WTC11 (cell line): ENCODE results near the gene SYNGAP1. TPM values are rescaled to one million over a fixed set of nuclear protein-coding genes. Genes with fewer than 3 reads are reported as not detected.
A peak's percentile ranks its signal among the peaks of the same experiment; 100 is the strongest.

Experiments used
- ATAC-seq: fragments of 200-7000 bp; cut with Tn5 transposase; 2 replicates; pipeline ENCODE4 v1.10.0; 2021; ENCODE audit warnings: mild to moderate bottlenecking, moderate library complexity
- CTCF ChIA-PET: fragments of 300-600 bp; sonication (Branson Sonifier 250); formaldehyde crosslinking; loops from one replicate; lab custom pipeline; 2021; ENCODE audit warnings: antibody characterized with exemption; lab: Charles Lee
- POLR2A ChIA-PET: fragments of 350-600 bp; sonication (Branson Sonifier 250); formaldehyde crosslinking; loops from one replicate; lab custom pipeline; 2021; ENCODE audit warnings: antibody characterized with exemption; lab: Charles Lee
- DNase-seq: peaks from one replicate; pipeline ENCODE4 v3.0.0; 2021; ENCODE audit warnings: low spot score
- H3K27ac Mint-ChIP-seq: 2 replicates; pipeline ENCODE4 v1.8.0; 2021; ENCODE audit warnings: mixed read lengths
- H3K27me3 Mint-ChIP-seq: 2 replicates; pipeline ENCODE4 v1.8.0; 2021; ENCODE audit warnings: low read depth, mild to moderate bottlenecking, moderate library complexity, mixed read lengths
- H3K36me3 Mint-ChIP-seq: 2 replicates; pipeline ENCODE4 v1.8.0; 2021; ENCODE audit warnings: mixed read lengths
- H3K4me1 Mint-ChIP-seq: 2 replicates; pipeline ENCODE4 v1.8.0; 2022; ENCODE audit warnings: mixed read lengths
- H3K4me3 Mint-ChIP-seq: 2 replicates; pipeline ENCODE4 v1.8.0; 2021; ENCODE audit warnings: mild to moderate bottlenecking, moderate library complexity, mixed read lengths
- H3K9me3 Mint-ChIP-seq: 2 replicates; pipeline ENCODE4 v1.8.0; 2021; ENCODE audit warnings: mixed read lengths
- ATF1 ChIP-seq: sonication (generic); formaldehyde crosslinking; IDR thresholded peaks from 2 replicates; pipeline ENCODE4 v1.8.1; 2023; ENCODE audit warnings: mild to moderate bottlenecking, moderate library complexity, missing genetic modification reagents
- ATF3 ChIP-seq: sonication (generic); formaldehyde crosslinking; conservative IDR thresholded peaks from 2 replicates; pipeline ENCODE4 v1.8.1; 2022; ENCODE audit warnings: mild to moderate bottlenecking, missing genetic modification reagents
- E2F1 ChIP-seq: sonication (generic); formaldehyde crosslinking; IDR thresholded peaks from 2 replicates; pipeline ENCODE4 v1.8.0; 2022; ENCODE audit warnings: mild to moderate bottlenecking, missing genetic modification reagents
- FOXP4 ChIP-seq: sonication (generic); formaldehyde crosslinking; IDR thresholded peaks from 2 replicates; pipeline ENCODE4 v1.8.0; 2022; ENCODE audit warnings: mild to moderate bottlenecking, missing genetic modification reagents
- GRHL2 ChIP-seq: fragments of 250-450 bp; sonication (Bioruptor Pico); IDR thresholded peaks from 2 replicates; pipeline ENCODE4 v1.8.0; 2022; ENCODE audit warnings: mild to moderate bottlenecking, moderate library complexity; ENCODE audit not compliant: insufficient replicate concordance, severe bottlenecking
- IRF1 ChIP-seq: sonication (generic); formaldehyde crosslinking; IDR thresholded peaks from 2 replicates; pipeline ENCODE4 v1.8.0; 2023; ENCODE audit warnings: missing genetic modification reagents
- MAX ChIP-seq: sonication (generic); formaldehyde crosslinking; IDR thresholded peaks from 2 replicates; pipeline ENCODE4 v1.8.0; 2022; ENCODE audit warnings: mild to moderate bottlenecking, missing genetic modification reagents
- NR1H2 ChIP-seq: sonication (generic); formaldehyde crosslinking; IDR thresholded peaks from 2 replicates; pipeline ENCODE4 v1.9.0; 2021; ENCODE audit warnings: mild to moderate bottlenecking, moderate library complexity, missing genetic modification reagents
- PRRX2 ChIP-seq: fragments of 250-450 bp; sonication (Bioruptor Pico); IDR thresholded peaks from 2 replicates; pipeline ENCODE4 v1.8.0; 2021; ENCODE audit warnings: mild to moderate bottlenecking
- RORB ChIP-seq: fragments of 250-450 bp; sonication (Bioruptor Pico); IDR thresholded peaks from 2 replicates; pipeline ENCODE4 v1.9.0; 2021; ENCODE audit warnings: mild to moderate bottlenecking
- SMAD4 ChIP-seq: sonication (generic); formaldehyde crosslinking; IDR thresholded peaks from 2 replicates; pipeline ENCODE4 v1.8.0; 2022; ENCODE audit warnings: mild to moderate bottlenecking, missing genetic modification reagents
- TP53 ChIP-seq: sonication (generic); formaldehyde crosslinking; IDR thresholded peaks from 2 replicates; pipeline ENCODE4 v1.8.1; 2023; ENCODE audit warnings: mild to moderate bottlenecking, missing genetic modification reagents
- USF1 ChIP-seq: sonication (generic); formaldehyde crosslinking; IDR thresholded peaks from 2 replicates; pipeline ENCODE4 v1.8.0; 2022; ENCODE audit warnings: mild to moderate bottlenecking, missing genetic modification reagents
- ZNF138 ChIP-seq: sonication (generic); formaldehyde crosslinking; conservative IDR thresholded peaks from 2 replicates; pipeline ENCODE4 v1.8.1; 2022; ENCODE audit warnings: mild to moderate bottlenecking, moderate library complexity, missing genetic modification reagents
- ZNF423 ChIP-seq: fragments of 250-450 bp; sonication (Bioruptor Pico); IDR thresholded peaks from 2 replicates; pipeline ENCODE4 v2.1.2; 2022; ENCODE audit warnings: mild to moderate bottlenecking, moderate library complexity
- ZNF671 ChIP-seq: fragments of 250-450 bp; sonication (Bioruptor Pico); IDR thresholded peaks from 2 replicates; pipeline ENCODE4 v1.8.0; 2021; ENCODE audit warnings: mild to moderate bottlenecking
- total RNA-seq: library from RNA; stranded (reverse); gene quantifications from 3 replicates; pipeline ENCODE4 v1.2.3, GENCODE V29; 2021

The SYNGAP1 gene
- total RNA-seq, 1 experiment from 2014 or later: 139 TPM

GRCh38 chr6:33438978-33439594, 19.2 kb downstream of the SYNGAP1 start:
- Mint-ChIP-seq H3K27me3 (no peaks in the 10 kb centered on the region), H3K9me3 (no peaks in the 10 kb centered on the region), H3K27ac (peak overlapping the region; percentile 91), H3K4me3 (no peak overlapping the region), H3K36me3 (peaks cover 74% of the 10 kb centered on the region), H3K4me1 (peaks cover 3% of the 10 kb centered on the region)
- DNase-seq (no peak), ATAC-seq (no peak)
- ChIA-PET POLR2A (interaction anchor here (1.1 kb wide), 1 partner anchor 29 kb away, joined by 4 read pairs; the partner anchor contains the start of gene PHF1), CTCF (interaction anchor here (1.3 to 1.8 kb wide), 3 partner anchors 8 to 15 kb away, joined by 5 to 10 read pairs (median 6); partner anchors contain the start of gene ZBTB9)
- TF ChIP-seq PRRX2 (CRISPR knock-in tag): no peak
- no peak for TF ChIP-seq MAX
- TF ChIP-seq TP53 (CRISPR knock-in tag): no peak
- TF ChIP-seq RORB (CRISPR knock-in tag): no peak

GRCh38 chr6:33439956-33440648, 20.2 kb downstream of the SYNGAP1 start:
- Mint-ChIP-seq H3K27me3 (no peaks in the 10 kb centered on the region), H3K9me3 (no peaks in the 10 kb centered on the region), H3K27ac (no peak overlapping the region), H3K4me3 (no peak overlapping the region), H3K4me1 (no peaks in the 10 kb centered on the region), H3K36me3 (peaks cover 82% of the 10 kb centered on the region)
- no peak for DNase-seq
- ChIA-PET CTCF (interaction anchor here (1.3 to 1.8 kb wide), 3 partner anchors 9 to 14 kb away, joined by 5 to 10 read pairs (median 6); partner anchors contain the start of gene ZBTB9), POLR2A (interaction anchor here (0.9 to 2.0 kb wide), 4 partner anchors 9 to 30 kb away, joined by 3 to 5 read pairs (median 4); partner anchors contain the start of genes PHF1 and ZBTB9)
- TF ChIP-seq NR1H2 (CRISPR knock-in tag): no peak
- TF ChIP-seq E2F1 (CRISPR knock-in tag): no peak
- no peak for TF ChIP-seq SMAD4
- no peak for TF ChIP-seq ZNF138 (CRISPR knock-in tag)
- TF ChIP-seq FOXP4: no peak
- TF ChIP-seq ZNF423: no peak
- no peak for TF ChIP-seq ATF1 (CRISPR knock-in tag)
- TF ChIP-seq ATF3 (CRISPR knock-in tag): no peak
- no peak for TF ChIP-seq IRF1 (CRISPR knock-in tag)
- TF ChIP-seq ZNF671 (CRISPR knock-in tag): no peak
- TF ChIP-seq GRHL2 (CRISPR knock-in tag): no peak
- no peak for TF ChIP-seq USF1 (CRISPR knock-in tag)
- ATAC-seq: peak; percentile 42
